ENCODE data around the gene ACER3. TPM values are rescaled to one million over a fixed set of nuclear protein-coding genes. Genes with fewer than 3 reads are reported as not detected.

Gene ACER3
- polyA plus RNA-seq, 3 donors = 22.9 to 45.4 (median 23.6) TPM

GRCh38 chr11:76891285-76891684 lies 30.6 kb downstream of the ACER3 start:
- intact Hi-C loops (cut with micrococcal nuclease) = loop anchor here in 1 of 2 donors (10.0 kb wide), 1 partner anchor 156 kb away; no protein-coding TSS in a partner anchor
- Mint-ChIP-seq H3K36me3 (peaks cover 7 to 11% of the 10 kb centered on the region in 2 donors), H3K9me3 (no peaks in the 10 kb centered on the region), H3K27me3 (ENCODE audit: low read depth in 3 of 3) (no peaks in the 10 kb centered on the region), H3K4me3 (no peak overlapping the region), H3K27ac (peak overlapping the region in 1 of 7 donors; percentile 78), H3K4me1 (peaks cover 16% of the 10 kb centered on the region)
- no peak overlapping the region for H3K9ac ChIP-seq (ENCODE audit: insufficient read depth, low read length, poor library complexity, severe bottlenecking)
- peaks cover 3 to 22% of the 10 kb centered on the region in 2 donors for H3K36me3 ChIP-seq (replicated peaks in 1 of 2; ENCODE audit: control insufficient read depth in 1 of 2, insufficient read depth in 2 of 2, low read length in 2 of 2)
- H3K27me3 ChIP-seq (ENCODE audit: control insufficient read depth in 2 of 2, insufficient read depth in 2 of 2, low read length in 2 of 2) = no peaks in the 10 kb centered on the region
- peaks cover 85% of the 10 kb centered on the region for H3K79me2 ChIP-seq (ENCODE audit: insufficient read depth, low read length)
- no peak overlapping the region for H2AFZ ChIP-seq (ENCODE audit: insufficient read depth, low read depth, low read length, poor library complexity, severe bottlenecking)
- H3K27ac ChIP-seq (ENCODE audit: low read depth in 1 of 2, low read length in 2 of 2) = no peak overlapping the region
- no peak for DNase-seq
- no peak overlapping the region for H3K4me3 ChIP-seq (replicated peaks in 1 of 3; ENCODE audit: low read depth in 2 of 3, low read length in 3 of 3)
- H4K20me1 ChIP-seq (ENCODE audit: insufficient read depth, low read length) = peaks cover 99% of the 10 kb centered on the region
- H3K4me1 ChIP-seq (ENCODE audit: control insufficient read depth in 1 of 2, insufficient read depth in 2 of 2, low read length in 2 of 2) = no peaks in the 10 kb centered on the region
- no peak for TF ChIP-seq CTCF (IDR thresholded peaks at IDR 0.05)
- H3K9me3 ChIP-seq (replicated peaks in 1 of 2; ENCODE audit: control insufficient read depth in 1 of 2, insufficient read depth in 1 of 2, low read length in 2 of 2) = no peaks in the 10 kb centered on the region
- H3K4me2 ChIP-seq (replicated peaks; ENCODE audit: extremely low read depth, low read length, poor library complexity, severe bottlenecking) = no peak overlapping the region

- Histone ChIP-seq H3K4me1 (ENCODE audit: control insufficient read depth in 1 of 2, insufficient read depth in 2 of 2, low read length in 2 of 2) (no peaks in the 10 kb centered on the region), H3K4me3 (replicated peaks in 1 of 3; ENCODE audit: low read depth in 2 of 3, low read length in 3 of 3) (no peak overlapping the region), H3K4me2 (replicated peaks; ENCODE audit: extremely low read depth, low read length, poor library complexity, severe bottlenecking) (no peak overlapping the region), H3K27ac (ENCODE audit: low read depth in 1 of 2, low read length in 2 of 2) (no peak overlapping the region), H4K20me1 (ENCODE audit: insufficient read depth, low read length) (peaks cover 99% of the 10 kb centered on the region), H3K36me3 (replicated peaks in 1 of 2; ENCODE audit: control insufficient read depth in 1 of 2, insufficient read depth in 2 of 2, low read length in 2 of 2) (peaks cover 3 to 22% of the 10 kb centered on the region in 2 donors), H3K27me3 (ENCODE audit: control insufficient read depth in 2 of 2, insufficient read depth in 2 of 2, low read length in 2 of 2) (no peaks in the 10 kb centered on the region), H3K79me2 (ENCODE audit: insufficient read depth, low read length) (peaks cover 85% of the 10 kb centered on the region), H2AFZ (ENCODE audit: insufficient read depth, low read depth, low read length, poor library complexity, severe bottlenecking) (no peak overlapping the region), H3K9ac (ENCODE audit: insufficient read depth, low read length, poor library complexity, severe bottlenecking) (no peak overlapping the region), H3K9me3 (replicated peaks in 1 of 2; ENCODE audit: control insufficient read depth in 1 of 2, insufficient read depth in 1 of 2, low read length in 2 of 2) (no peaks in the 10 kb centered on the region)
- WGBS (ENCODE audit: insufficient coverage) = no CpG with 5 or more reads among the region's 2 CpGs
- Mint-ChIP-seq H3K4me1 (peaks cover 14% of the 10 kb centered on the region), H3K27ac (no peak overlapping the region), H3K9me3 (no peaks in the 10 kb centered on the region), H3K27me3 (ENCODE audit: low read depth in 3 of 3) (no peaks in the 10 kb centered on the region), H3K36me3 (peaks cover 6 to 9% of the 10 kb centered on the region in 2 donors), H3K4me3 (no peak overlapping the region)
- intact Hi-C loops (cut with micrococcal nuclease) = loop anchor here in 1 of 2 donors (10.0 kb wide), 1 partner anchor 157 kb away; no protein-coding TSS in a partner anchor
- no peak for DNase-seq
- no peak for TF ChIP-seq CTCF (IDR thresholded peaks at IDR 0.05)
Measured at GRCh38 chr11:76891793-76892192, 31.1 kb downstream of the ACER3 start.

Data from CD14-positive monocyte (primary cell).